ENCODE measurements around the gene ACOT8.

DNA sequence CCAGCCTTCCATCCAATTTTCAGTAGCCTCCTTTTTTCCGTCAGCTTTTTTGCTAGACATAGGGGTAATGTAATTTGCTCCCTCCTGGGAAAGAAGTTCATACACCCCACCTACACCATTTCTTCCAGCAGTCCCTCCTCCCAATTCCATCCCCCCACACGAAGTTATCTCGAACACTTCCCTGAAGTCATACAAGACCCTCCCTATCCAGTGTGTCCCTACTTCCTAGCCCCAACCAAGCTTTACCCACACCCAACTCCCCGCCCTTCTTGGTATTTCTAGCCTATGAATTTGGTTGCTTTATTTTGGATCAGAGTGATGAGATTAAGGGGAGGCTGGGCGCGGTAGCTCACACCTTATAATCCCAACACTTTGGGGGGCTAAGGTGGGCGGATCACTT, 43.7 kb downstream of the ACOT8 start:
- TF ChIP-seq CTCF (IDR thresholded peaks at IDR 0.05; ENCODE audit: low read length), result no peak
- no peak for TF ChIP-seq EZH2phosphoT487 (IDR thresholded peaks at IDR 0.05; ENCODE audit: low read length)
- no peak for TF ChIP-seq EZH2 (optimal IDR thresholded peaks at IDR 0.05; ENCODE audit: low read depth, low read length)

All from MM.1S (cell line).